Ovary (tissue), 9 donors: ENCODE results near the gene PSEN2. TPM values are rescaled to one million over a fixed set of nuclear protein-coding genes. Genes with fewer than 3 reads are reported as not detected.

Experiments used
- DNase-seq, 5 donors: peaks; one replicate each; pipeline ENCODE4 v3.0.0-alpha.2; 2019 to 2020
- H3K27ac ChIP-seq, 2 donors: fragments of 200-600 bp; one replicate each; pipeline versions ENCODE4 v1.5.1 to v1.8.0; 2019 to 2022
- H3K27me3 ChIP-seq: fragments of 200-600 bp; one replicate; pipeline ENCODE4 v1.8.0; 2022
- H3K36me3 ChIP-seq: fragments of 200-600 bp; sonication (generic); one replicate; pipeline ENCODE4 v1.5.1; 2019
- H3K4me1 ChIP-seq: one replicate; pipeline ENCODE4 v1.8.1; 2013; ENCODE audit warnings: mild to moderate bottlenecking, moderate library complexity; ENCODE audit not compliant: insufficient read depth
- H3K4me3 ChIP-seq: fragments of 200-600 bp; sonication (generic); one replicate; pipeline ENCODE4 v1.5.1; 2017
- H3K9me3 ChIP-seq, 2 donors: fragments of 200-600 bp in 1 of 2; sonication (generic) in 1 of 2; one replicate each; pipeline versions ENCODE4 v1.5.1 to v1.8.1; 2013 to 2019; ENCODE audit warnings: mild to moderate bottlenecking in 1 of 2, moderate library complexity in 1 of 2
- CTCF ChIP-seq, 3 donors: fragments of 450-650 bp in 2 of 3; fragments of 200-600 bp in 1 of 3; IDR thresholded peaks; one replicate each; pipeline versions ENCODE4 v1.5.1 to v1.8.0; 2016 to 2022; ENCODE audit warnings: antibody characterized with exemption in 3 of 3, mild to moderate bottlenecking in 1 of 3
- EP300 ChIP-seq: sonication (generic); formaldehyde crosslinking; IDR thresholded peaks from one replicate; pipeline ENCODE4 v1.6.1; 2017; ENCODE audit warnings: antibody characterized with exemption
- POLR2A ChIP-seq: fragments of 450-650 bp; IDR thresholded peaks from one replicate; pipeline ENCODE4 v1.6.1; 2017; ENCODE audit warnings: antibody characterized with exemption, mild to moderate bottlenecking, moderate library complexity
- WGBS, 3 donors: extraction: QIAGEN DNeasy Blood & Tissue Kit in 1 of 3; methylation state at CpG; one replicate each; pipeline versions ENCODE4 v1.1.5 to v1.1.7; 2013 to 2017; 5-methylcytosine and 5-hydroxymethylcytosine counted together
- intact Hi-C, 4 donors: fragments of 100-400 bp; cut with DNase I; formaldehyde crosslinking; loops; one replicate each; pipeline versions ENCODE4 v1.11.0 to v1.15.1; 2022 to 2023
- polyA plus RNA-seq, 2 donors: library from polyadenylated mRNA; stranded (reverse); fragments of 200-250 nt in 1 of 2; fragments of 350-450 nt in 1 of 2; fragmentation: Illumina TruSeq in 1 of 2; extraction: RNeasy Lipid Tissue Mini Kit (QIAGEN cat#74804) in 1 of 2; gene quantifications; one replicate each; pipeline ENCODE4 v1.2.3, GENCODE V29; 2013 to 2014
- total RNA-seq, 7 donors: library from RNA; depleted of rRNA in 2 of 7; stranded (reverse); fragments of >200 nt in 2 of 7; fragmentation: NEBNext Ultra II Directional in 3 of 7; extraction: Animal tissue kit (Norgen Biotek cat#: 25700) in 3 of 7; gene quantifications; one replicate each; pipeline versions ENCODE4 v1.1.0 to v1.2.4, GENCODE V29; 2016 to 2023
- donor health status: DM: no; HTN: no; CAD: no; lungs with moderate emphysema.
- donor health status: DM: no; HTN: no; CAD: no.
- donor health status: Bipolar disorder and iron deficiency.
- donor health status: DM: yes; HTN: yes; CAD: no.
- donor health status: DM: no; HTN: no; CAD: no.
- donor health status: DM: yes; HTN: yes; CAD: no.

PSEN2 gene
- total and polyA plus RNA-seq, 9 donors: 17.8 to 37.0 (median 24.6) TPM

GRCh38 chr1:226884116-226884625, 13.8 kb downstream of the PSEN2 start:
- DNase-seq: no peak
- no peaks in the 10 kb centered on the region for H3K27me3 ChIP-seq
- no peak overlapping the region for H3K4me3 ChIP-seq
- TF ChIP-seq EP300: no peak
- TF ChIP-seq CTCF (IDR thresholded peaks at IDR 0.05): no peak
- no peak for TF ChIP-seq POLR2A
- H3K36me3 ChIP-seq: no peaks in the 10 kb centered on the region
- 85 to 87% (median 87%) methylated on average over 6 of the region's 6 CpGs for WGBS, 3 donors
- peaks cover 6% of the 10 kb centered on the region for H3K4me1 ChIP-seq
- H3K27ac ChIP-seq: no peak overlapping the region
- H3K9me3 ChIP-seq: no peaks in the 10 kb centered on the region
- intact Hi-C loops: no loop called here

GRCh38 chr1:226884966-226885820, 14.8 kb downstream of the PSEN2 start:
- H3K9me3 ChIP-seq: no peaks in the 10 kb centered on the region
- H3K27me3 ChIP-seq: no peaks in the 10 kb centered on the region
- TF ChIP-seq EP300 (no peak), CTCF (IDR thresholded peaks at IDR 0.05) (no peak), POLR2A (no peak)
- no peak for DNase-seq
- no peak overlapping the region for H3K4me3 ChIP-seq
- peaks cover 6% of the 10 kb centered on the region for H3K4me1 ChIP-seq
- no peaks in the 10 kb centered on the region for H3K36me3 ChIP-seq
- intact Hi-C loops: loop anchor here in 1 of 4 donors (5.0 kb wide), 1 partner anchor 1627 kb away; no protein-coding TSS in a partner anchor
- WGBS, 3 donors: 86 to 90% (median 86%) methylated on average over 20 of the region's 20 CpGs
- no peak overlapping the region for H3K27ac ChIP-seq

GRCh38 chr1:226886122-226886901, 15.9 kb downstream of the PSEN2 start:
- no peaks in the 10 kb centered on the region for H3K27me3 ChIP-seq
- TF ChIP-seq CTCF (IDR thresholded peaks at IDR 0.05) (no peak), EP300 (no peak), POLR2A (no peak)
- H3K9me3 ChIP-seq: no peaks in the 10 kb centered on the region
- intact Hi-C loops: loop anchor here in 1 of 4 donors (5.0 kb wide), 1 partner anchor 1626 kb away; no protein-coding TSS in a partner anchor
- WGBS, 3 donors: 66 to 77% (median 69%) methylated on average over 9 of the region's 9 CpGs
- no peak overlapping the region for H3K27ac ChIP-seq
- no peaks in the 10 kb centered on the region for H3K36me3 ChIP-seq
- no peak overlapping the region for H3K4me3 ChIP-seq
- H3K4me1 ChIP-seq: peaks cover 6% of the 10 kb centered on the region
- no peak for DNase-seq

GRCh38 chr1:226887006-226887405, 16.6 kb downstream of the PSEN2 start:
- WGBS, 3 donors: 93 to 97% (median 96%) methylated on average over 6 of the region's 6 CpGs
- Histone ChIP-seq H3K4me1 (peaks cover 6% of the 10 kb centered on the region), H3K4me3 (no peak overlapping the region), H3K27me3 (no peaks in the 10 kb centered on the region), H3K36me3 (no peaks in the 10 kb centered on the region), H3K27ac (no peak overlapping the region), H3K9me3 (no peaks in the 10 kb centered on the region)
- intact Hi-C loops: loop anchor here in 1 of 4 donors (5.0 kb wide), 1 partner anchor 1625 kb away; no protein-coding TSS in a partner anchor
- no peak for DNase-seq
- no peak for TF ChIP-seq POLR2A
- no peak for TF ChIP-seq EP300
- TF ChIP-seq CTCF (IDR thresholded peaks at IDR 0.05): no peak
